NCI-H1048 (cell line): ENCODE data around the gene CST7.

Experiments
- DNase-seq: peaks from one replicate; lab custom pipeline; 2025; lab: John Stamatoyannopoulos, UW

CST7 gene

GRCh38 chr20:24964506-24964840 is 15.4 kb downstream of the CST7 start:
- no peak for DNase-seq

DNA sequence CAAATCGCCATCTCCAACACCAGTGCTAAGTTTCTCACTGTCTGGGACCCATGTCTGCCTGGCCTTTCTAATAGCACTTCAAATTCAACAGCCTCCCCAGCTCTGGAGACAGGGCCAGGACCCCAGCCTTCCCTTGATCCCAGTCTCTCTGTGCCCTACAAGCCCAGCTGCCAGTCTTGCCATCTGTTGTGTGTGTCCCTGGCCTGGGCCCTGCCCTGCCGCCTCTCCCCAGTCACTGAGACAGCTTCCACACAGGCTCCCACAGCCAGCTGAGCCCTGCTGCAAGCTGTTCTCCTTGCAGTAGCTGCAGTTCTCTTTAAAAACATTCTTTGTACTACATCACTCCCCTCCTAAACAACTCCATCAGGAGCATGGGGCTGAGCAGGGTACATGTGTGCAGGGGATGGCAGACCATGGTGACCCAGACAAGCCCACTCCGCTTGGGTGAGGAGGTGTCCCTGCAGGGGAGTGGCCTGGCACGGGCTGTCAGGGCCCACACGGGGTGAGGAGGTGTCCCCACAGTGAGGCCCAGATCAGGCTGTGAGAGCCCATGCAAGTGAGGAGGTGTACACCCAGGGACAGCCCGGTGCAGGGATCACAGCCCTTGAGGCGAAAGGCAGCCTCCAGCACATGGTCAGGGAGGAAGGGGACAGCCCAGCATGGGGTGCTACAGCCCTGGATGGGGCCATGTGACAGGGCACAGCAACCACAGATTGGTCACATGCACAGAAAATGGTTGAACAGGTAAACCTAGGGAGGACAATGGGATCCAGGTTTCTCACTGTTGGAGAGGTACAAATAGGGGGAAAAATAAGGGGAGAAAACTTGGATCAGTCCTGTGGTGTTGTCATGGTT is 16.2 kb downstream of the CST7 start:
- no peak for DNase-seq

GRCh38 chr20:24966317-24967012 is 17.4 kb downstream of the CST7 start:
- no peak for DNase-seq

DNA sequence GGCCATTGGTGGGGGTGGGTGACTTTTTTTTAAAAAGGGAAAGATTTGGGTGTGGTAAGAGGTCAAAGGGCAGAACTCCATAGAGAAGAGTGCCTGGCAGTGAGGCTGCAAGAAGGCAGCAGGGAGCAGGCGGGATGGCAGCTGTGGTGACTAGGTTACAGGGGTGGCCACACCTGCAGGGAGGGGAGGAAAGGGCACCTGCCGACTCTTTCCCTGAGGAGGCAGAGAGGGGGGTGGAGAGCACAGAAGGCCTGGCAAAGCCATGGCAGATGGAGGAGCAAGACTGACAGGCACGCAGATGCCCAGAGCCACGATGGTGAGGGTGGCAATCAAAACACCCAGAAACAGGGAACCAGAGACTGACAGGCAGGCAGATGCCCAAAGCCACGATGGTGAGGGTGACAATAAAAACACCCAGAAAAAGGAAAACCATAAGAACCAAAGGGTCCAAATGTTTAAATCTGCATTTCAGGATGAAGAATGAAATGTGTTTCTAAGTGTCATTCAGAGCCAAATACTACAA is 19.3 kb downstream of the CST7 start:
- no peak for DNase-seq

DNA sequence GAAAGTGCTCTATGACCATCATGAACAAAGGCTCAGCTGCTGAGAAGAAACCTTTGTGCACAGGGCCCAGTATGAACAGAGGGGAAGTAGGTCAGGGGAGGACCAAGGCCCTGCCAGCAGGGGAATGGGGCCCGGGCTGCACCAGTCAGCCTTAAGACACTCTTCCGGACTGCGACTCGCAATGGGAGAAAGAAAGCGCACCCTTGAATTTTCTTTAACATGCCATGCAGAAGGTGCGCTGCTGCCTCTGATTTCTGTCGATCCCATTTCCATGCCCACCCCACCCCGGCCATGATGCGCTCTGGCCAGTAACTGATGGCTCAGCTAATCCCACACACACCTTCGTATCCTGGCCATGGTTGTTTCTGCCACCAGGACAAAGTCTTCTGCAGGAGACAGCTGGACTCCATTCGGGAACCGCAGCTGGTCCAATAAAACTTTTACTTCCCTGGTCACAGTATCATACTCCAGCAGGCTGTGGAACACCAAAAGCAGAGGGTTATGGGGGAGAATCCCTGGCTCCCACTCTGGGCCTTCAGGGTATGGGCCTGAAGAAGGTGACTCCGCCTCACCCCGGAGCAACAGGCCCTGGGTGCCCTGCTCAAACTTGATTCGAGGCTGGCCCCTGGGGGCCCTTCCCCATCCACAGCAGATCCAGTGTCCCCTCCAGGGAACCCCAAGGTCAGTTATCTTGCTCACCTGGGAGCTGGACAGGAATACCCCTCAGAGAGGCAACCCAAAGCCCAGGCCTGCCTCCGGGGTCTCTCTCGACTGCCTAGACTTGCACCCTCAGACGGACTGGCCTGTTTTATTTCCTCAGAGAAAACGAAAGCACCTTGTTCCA is 20.3 kb downstream of the CST7 start:
- DNase-seq: no peak

DNA sequence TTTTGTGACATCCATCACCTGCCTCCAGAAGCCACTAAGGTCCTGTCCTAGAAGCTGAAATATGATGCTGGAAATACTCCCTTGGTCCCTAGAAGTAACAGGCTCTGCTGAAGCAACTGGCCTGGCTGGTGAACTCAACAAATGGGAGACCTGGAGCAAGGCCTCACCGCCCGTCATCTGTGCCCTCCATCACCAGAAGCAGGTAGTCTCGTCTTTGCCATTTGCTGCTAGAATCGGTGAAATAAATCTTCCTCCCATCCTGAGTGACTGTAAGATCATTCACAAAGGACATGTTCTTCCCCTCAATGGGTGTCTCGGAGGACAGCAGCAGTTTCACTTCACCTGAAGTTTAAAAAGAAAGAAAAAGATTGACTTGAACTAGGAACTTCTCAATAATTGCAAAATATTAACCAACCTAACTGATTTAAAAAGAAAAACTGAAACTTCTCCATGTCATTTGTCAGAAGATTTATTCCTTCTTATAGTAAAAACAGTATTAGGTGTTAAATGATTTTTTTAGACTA is 21.0 kb downstream of the CST7 start:
- DNase-seq: no peak

- no peak for DNase-seq
Observed at GRCh38 chr20:24970754-24971153, 21.7 kb downstream of the CST7 start.

- DNase-seq: no peak
Observed at GRCh38 chr20:24971376-24972101, 22.5 kb downstream of the CST7 start.

DNA sequence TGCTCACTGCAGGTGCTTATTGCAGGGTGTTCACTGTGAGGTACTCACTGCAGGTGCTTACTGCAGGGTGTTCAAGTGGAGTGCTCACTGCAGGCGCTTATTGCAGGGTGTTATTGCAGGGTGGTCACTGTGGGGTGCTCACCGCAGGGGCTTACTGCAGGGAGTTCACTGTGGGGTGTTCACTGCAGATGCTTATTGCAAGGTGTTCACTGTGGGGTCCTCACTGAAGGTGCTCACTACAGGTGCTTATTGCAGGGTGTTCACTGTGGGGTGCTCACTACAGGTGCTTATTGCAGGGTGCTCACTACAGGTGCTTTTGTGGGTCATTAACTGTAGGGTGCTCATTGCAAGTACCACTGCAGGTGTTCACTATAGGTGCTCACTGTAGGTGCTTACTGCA is 23.3 kb downstream of the CST7 start:
- DNase-seq: no peak

- no peak for DNase-seq
Observed at GRCh38 chr20:24977336-24977735, 28.3 kb downstream of the CST7 start.

- DNase-seq: no peak
Observed at GRCh38 chr20:24977797-24978196, 28.7 kb downstream of the CST7 start.

DNA sequence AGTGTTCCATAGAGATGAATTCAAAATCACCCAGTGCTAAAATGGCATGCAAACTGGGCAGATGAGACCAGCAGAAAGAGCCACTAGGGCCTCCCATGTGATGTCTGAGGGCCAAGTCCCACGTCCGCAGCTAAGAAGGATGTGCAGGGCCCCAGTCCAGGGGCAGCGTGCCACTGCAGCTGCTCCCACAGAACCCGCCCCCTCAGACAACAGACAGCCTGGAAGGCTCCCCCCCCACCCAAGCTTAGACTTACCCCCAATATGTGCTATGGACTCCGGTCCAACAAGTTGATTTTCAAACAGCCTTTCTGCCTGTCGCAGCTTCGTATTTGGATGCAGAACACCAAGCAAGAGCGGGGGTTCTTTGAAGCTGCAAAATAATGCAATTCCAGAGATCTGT is 29.4 kb downstream of the CST7 start:
- no peak for DNase-seq

DNA sequence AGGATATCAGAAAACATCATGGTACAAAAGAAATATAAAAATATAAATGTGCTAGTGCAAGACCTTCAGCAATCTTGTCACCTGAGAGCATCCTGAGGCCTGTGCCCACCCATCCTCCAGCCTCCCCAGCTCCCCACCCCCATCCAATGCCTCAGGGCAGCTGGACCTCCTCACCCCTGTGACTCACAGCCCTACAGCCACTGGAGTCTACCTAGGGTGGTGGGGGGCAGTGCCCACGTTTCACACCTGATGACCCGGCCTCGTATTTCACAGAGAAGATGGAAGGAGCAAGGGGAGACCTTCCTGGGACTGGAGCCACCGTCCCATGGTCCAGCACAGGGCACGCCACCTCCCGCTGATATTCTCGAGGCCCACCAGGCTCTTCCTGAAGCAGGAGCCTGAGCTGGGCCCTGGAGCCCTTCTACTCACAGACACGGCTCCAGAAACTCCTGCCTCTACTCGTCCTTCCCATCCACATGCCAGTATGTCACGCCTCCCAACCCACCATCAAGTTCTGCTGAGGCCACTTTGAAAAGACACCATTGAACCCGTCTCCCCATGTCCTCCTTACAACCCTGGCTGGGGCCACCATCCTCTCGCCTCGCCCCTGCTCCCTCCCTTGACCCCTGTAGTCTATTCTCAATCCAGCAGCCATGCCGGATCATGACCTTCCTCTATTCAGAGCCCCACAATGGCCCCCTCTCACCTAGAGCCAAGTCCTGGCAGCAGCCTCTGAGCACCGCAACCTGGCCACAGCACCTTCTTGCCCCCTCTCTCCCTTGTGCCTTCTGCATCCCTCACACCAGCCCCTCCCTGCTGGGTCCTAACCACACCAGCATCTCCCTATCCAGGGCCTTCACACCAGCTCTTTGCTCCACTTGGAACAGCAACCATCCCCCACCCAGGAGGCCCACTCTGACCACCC is 30.2 kb downstream of the CST7 start:
- no peak for DNase-seq

- no peak for DNase-seq
Observed at GRCh38 chr20:24980291-24981053, 31.4 kb downstream of the CST7 start.

- no peak for DNase-seq
Observed at GRCh38 chr20:24981282-24981681, 32.2 kb downstream of the CST7 start.

DNA sequence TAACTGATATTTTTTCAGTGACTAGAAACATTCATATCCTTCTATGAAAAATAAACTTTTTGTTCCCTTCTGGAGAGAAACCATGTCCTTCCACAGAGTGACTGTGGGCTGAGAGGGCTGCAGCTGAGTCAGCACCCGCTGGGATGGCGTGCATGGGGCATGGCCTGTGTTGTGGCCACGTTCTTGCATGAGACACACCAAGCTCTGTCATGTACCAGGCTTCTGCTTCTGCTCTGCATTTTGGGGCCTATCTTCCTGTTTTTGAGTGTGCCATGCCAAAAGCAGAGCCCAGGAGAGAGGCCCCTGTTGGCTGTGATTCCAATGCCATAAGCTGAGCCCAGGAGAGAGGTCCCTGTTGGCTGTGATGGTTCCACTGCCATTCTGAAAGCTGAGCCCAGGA is 32.7 kb downstream of the CST7 start:
- DNase-seq: no peak

- DNase-seq: no peak
Observed at GRCh38 chr20:24983896-24984295, 34.8 kb downstream of the CST7 start.

GRCh38 chr20:24984961-24985640 is 36.0 kb downstream of the CST7 start:
- DNase-seq: no peak

- no peak for DNase-seq
Observed at GRCh38 chr20:24985802-24986201, 36.7 kb downstream of the CST7 start.
